ENCODE results near the gene PKD1.
A peak's percentile ranks its signal among the peaks of the same experiment; 100 is the strongest.
"Not testable (repeated sequence)": the region's sequence is repeated elsewhere in the genome, so short reads cannot be mapped to it uniquely, and the experiment has no call there.

PKD1 gene

DNA sequence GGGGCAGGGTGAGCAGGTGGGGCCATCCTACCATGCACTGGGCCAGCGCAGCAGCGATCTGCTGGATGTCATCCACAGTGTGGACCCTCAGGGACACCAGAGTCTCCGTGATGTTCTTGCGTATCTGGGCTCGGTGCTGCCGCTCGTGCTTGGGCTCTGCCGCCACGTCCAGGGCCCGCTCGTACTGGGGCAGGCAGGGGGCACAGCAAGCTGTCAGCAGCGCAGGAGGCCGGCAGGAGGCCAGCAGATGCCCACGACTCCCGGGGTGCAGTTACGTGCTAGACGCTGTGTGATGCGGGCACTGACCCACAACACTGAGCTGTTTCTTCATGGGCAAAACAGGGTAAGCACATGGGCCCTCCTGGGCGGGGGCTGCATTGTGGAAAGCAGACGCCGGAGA is 30.4 kb downstream of the PKD1 start:
- DNase-seq; in situ Hi-C loops (cut with HindIII; ENCODE audit: low pct_ligation_motif_present, low pct_unique_long_range_greater_than_20kb, low sequenced_read_pairs): not testable (repeated sequence)

- DNase-seq; in situ Hi-C loops (cut with HindIII; ENCODE audit: low pct_ligation_motif_present, low pct_unique_long_range_greater_than_20kb, low sequenced_read_pairs): not testable (repeated sequence)
Observed at GRCh38 chr16:2104464-2104863, 31.2 kb downstream of the PKD1 start.

GRCh38 chr16:2102471-2102870 is 33.2 kb downstream of the PKD1 start:
- in situ Hi-C loops (cut with HindIII; ENCODE audit: low pct_ligation_motif_present, low pct_unique_long_range_greater_than_20kb, low sequenced_read_pairs), result no loop called here
- DNase-seq, result no peak

GRCh38 chr16:2101581-2101980 is 34.1 kb downstream of the PKD1 start:
- DNase-seq; in situ Hi-C loops (cut with HindIII; ENCODE audit: low pct_ligation_motif_present, low pct_unique_long_range_greater_than_20kb, low sequenced_read_pairs): not testable (repeated sequence)

GRCh38 chr16:2097689-2098088 is 38.0 kb downstream of the PKD1 start:
- in situ Hi-C loops (cut with HindIII; ENCODE audit: low pct_ligation_motif_present, low pct_unique_long_range_greater_than_20kb, low sequenced_read_pairs); DNase-seq: not testable (repeated sequence)

- peak; percentile 97 for DNase-seq
- in situ Hi-C loops (cut with HindIII; ENCODE audit: low pct_ligation_motif_present, low pct_unique_long_range_greater_than_20kb, low sequenced_read_pairs), result no loop called here
Observed at GRCh38 chr16:2096853-2097595, 38.7 kb downstream of the PKD1 start.

DNA sequence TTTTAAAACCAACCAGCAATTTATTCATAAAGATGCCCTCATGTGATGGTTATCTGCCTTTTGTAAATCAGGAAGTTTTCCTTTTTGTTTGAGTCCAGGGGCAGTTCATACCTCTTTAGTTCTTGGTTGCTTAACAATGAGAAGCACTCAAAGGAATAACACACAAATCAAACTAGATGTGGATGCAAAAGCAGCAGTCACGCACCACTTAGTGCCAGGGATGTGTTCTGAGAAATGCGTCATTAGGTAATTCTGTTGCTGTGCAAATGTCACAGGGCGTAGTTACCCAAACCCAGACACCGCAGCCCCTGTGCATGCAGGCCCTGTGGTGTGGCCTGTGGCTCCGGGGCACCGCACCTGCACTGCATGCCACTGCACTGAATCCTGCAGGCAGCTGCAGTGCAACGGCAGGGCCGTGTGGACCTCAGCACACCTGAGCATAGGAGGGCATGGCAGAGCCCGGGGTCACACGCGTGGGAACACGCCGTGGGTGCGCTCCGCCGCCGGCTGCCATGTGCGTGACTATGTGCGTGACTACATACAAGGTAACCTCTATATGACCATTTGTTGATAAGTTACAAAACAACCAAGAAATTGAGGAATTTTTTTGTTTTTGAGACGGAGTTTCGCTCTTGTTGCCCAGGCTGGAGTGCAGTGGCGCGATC is 39.6 kb downstream of the PKD1 start:
- DNase-seq, result peak; percentile 84

GRCh38 chr16:2095315-2095853 is 40.3 kb downstream of the PKD1 start:
- in situ Hi-C loops (cut with HindIII; ENCODE audit: low pct_ligation_motif_present, low pct_unique_long_range_greater_than_20kb, low sequenced_read_pairs), result no loop called here
- DNase-seq, result peak; percentile 93

More for the DNA sequence above, 39.6 kb downstream of the PKD1 start:
- in situ Hi-C loops (cut with HindIII; ENCODE audit: low pct_ligation_motif_present, low pct_unique_long_range_greater_than_20kb, low sequenced_read_pairs), result no loop called here

- in situ Hi-C loops (cut with HindIII; ENCODE audit: low pct_ligation_motif_present, low pct_unique_long_range_greater_than_20kb, low sequenced_read_pairs), result no loop called here
- DNase-seq, result no peak
Observed at GRCh38 chr16:2093793-2094192, 41.9 kb downstream of the PKD1 start.

- in situ Hi-C loops (cut with HindIII; ENCODE audit: low pct_ligation_motif_present, low pct_unique_long_range_greater_than_20kb, low sequenced_read_pairs), result no loop called here
- DNase-seq, result no peak
Observed at GRCh38 chr16:2092866-2093265, 42.8 kb downstream of the PKD1 start.

DNA sequence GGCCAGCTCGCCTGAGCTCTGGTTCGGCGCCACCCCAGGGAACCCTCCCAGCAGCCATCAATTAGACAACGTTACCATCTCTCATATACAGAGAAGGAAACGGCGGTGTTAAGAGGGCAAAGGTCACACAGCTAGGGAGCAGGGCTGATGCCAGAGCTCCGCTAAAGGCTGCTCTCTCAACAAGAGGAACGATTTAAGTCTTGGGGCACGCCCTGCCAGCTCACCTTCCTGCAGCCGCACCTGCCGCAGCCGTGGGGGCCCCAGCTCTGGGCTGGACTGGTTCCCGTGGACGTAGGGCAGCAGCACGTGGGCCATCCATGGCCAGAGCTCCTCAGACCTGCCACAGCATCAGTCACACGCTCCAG is 43.5 kb downstream of the PKD1 start:
- in situ Hi-C loops (cut with HindIII; ENCODE audit: low pct_ligation_motif_present, low pct_unique_long_range_greater_than_20kb, low sequenced_read_pairs), result no loop called here
- no peak for DNase-seq

- no peak for DNase-seq
- in situ Hi-C loops (cut with HindIII; ENCODE audit: low pct_ligation_motif_present, low pct_unique_long_range_greater_than_20kb, low sequenced_read_pairs), result no loop called here
Observed at GRCh38 chr16:2091547-2092255, 44.0 kb downstream of the PKD1 start.

DNA sequence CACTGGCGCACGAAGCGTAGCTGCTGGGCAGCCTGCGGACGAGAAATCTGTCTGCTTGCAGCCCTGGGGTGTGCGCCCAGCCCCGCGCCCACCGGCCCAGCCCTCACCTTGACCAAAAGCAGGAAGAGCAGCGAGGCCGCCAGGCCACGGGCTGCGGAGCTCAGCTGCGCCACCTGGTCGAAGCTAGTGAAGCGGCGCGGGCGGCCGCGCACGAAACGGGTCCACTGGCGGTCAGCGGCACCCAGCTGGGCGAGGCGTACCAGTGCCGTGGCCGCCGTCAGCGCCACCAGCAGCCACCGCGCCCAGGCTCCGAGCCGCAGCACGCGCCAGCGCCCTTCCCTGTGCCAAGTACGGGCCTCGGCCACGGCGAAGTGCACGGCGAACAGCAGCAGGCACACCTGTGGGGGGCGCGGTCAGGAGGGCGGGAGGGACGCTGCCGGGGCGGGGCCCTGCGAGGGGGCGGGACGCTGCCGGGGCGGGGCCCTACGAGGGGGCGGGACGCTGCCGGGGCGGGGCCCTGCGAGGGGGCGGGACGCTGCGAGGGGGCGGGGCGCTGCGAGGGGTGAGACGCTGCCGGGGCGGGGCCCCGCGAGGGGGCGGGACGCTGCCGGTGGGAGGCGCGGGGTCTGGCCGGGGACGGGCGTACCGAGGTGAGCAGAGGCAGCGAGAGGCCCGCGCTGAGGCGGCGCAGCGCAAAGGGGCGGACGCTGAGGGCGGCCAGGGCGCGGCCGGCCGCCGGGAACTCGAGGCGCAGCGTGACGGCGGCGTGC is 44.7 kb downstream of the PKD1 start:
- DNase-seq, result peak; percentile 87
- in situ Hi-C loops (cut with HindIII; ENCODE audit: low pct_ligation_motif_present, low pct_unique_long_range_greater_than_20kb, low sequenced_read_pairs), result no loop called here

- DNase-seq, result no peak
- in situ Hi-C loops (cut with HindIII; ENCODE audit: low pct_ligation_motif_present, low pct_unique_long_range_greater_than_20kb, low sequenced_read_pairs), result no loop called here
Observed at GRCh38 chr16:2090481-2090776, 45.3 kb downstream of the PKD1 start.

GRCh38 chr16:2089706-2090480 is 45.8 kb downstream of the PKD1 start:
- in situ Hi-C loops (cut with HindIII; ENCODE audit: low pct_ligation_motif_present, low pct_unique_long_range_greater_than_20kb, low sequenced_read_pairs), result no loop called here
- DNase-seq, result no peak

DNA sequence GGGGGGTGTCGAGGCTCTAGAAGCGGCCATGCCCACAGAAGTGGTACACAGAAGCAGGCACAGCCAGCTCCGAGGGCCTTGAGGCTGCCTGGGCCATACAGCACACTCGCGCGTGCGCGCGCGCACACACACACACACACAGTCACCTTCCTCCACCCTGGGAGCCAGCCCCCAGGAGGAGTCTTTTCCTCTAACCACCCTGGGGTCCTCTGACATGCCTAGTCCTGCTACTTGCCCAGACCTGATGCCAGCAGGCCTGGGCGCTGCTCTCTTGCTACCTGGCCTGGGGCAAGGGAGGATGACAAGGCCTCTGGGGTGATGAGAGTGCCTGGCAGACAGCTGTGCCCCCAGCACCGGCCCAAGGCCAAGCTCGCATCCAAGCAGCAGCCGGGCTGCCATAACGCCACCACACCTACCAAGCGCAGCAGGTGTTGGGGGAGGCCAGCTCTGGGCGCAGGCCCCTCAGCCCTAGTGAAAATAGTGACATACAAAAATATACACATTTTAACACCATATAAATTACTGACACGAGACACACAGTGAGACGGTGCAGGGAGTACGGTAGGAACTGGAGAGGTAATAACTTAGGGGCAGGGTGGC is 46.8 kb downstream of the PKD1 start:
- in situ Hi-C loops (cut with HindIII; ENCODE audit: low pct_ligation_motif_present, low pct_unique_long_range_greater_than_20kb, low sequenced_read_pairs), result no loop called here
- DNase-seq, result no peak

DNA sequence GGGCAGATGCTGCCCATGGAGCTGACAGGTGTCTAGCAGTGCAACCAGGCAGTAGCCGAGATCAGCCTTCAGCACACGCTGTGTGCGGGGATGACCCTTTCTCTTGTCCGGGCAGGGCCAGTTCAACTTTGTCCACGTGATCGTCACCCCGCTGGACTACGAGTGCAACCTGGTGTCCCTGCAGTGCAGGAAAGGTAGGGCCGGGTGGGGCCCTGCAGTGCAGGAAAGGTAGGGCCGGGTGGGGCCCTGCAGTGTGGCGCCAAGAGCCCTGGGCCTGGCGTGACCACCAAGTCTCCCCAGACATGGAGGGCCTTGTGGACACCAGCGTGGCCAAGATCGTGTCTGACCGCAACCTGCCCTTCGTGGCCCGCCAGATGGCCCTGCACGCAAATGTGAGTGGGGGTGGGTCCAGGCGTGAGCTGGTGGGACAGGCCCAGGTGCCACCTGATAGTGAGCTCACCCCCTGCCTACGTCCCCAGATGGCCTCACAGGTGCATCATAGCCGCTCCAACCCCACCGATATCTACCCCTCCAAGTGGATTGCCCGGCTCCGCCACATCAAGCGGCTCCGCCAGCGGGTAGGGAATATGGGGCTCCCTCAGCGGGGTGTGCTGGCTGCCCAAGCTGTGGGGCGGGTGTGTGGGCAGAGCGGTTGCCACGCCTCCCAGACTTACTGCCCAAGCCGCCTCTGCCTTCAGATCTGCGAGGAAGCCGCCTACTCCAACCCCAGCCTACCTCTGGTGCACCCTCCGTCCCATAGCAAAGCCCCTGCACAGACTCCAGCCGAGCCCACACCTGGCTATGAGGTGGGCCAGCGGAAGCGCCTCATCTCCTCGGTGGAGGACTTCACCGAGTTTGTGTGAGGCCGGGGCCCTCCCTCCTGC is 47.7 kb downstream of the PKD1 start:
- in situ Hi-C loops (cut with HindIII; ENCODE audit: low pct_ligation_motif_present, low pct_unique_long_range_greater_than_20kb, low sequenced_read_pairs), result no loop called here

More for the DNA sequence above, 47.7 kb downstream of the PKD1 start:
- no peak for DNase-seq
